ENCODE results near the gene MYLK. TPM values are rescaled to one million over a fixed set of nuclear protein-coding genes. Genes with fewer than 3 reads are reported as not detected.

MYLK gene
- total and polyA plus RNA-seq, 9 of the 15 experiments (the other 6 are each of a cell fraction or from before 2014, with no cell fraction given): 0.11 to 0.53 (median 0.18) TPM; not detected in 2

GRCh38 chr3:123642182-123642956 is 241.8 kb downstream of the MYLK start (continued):
- TF ChIP-seq KLF16 (IDR thresholded peaks at IDR 0.05) (peak; percentile 95), YY1 (IDR thresholded peaks at IDR 0.05; ENCODE audit: borderline replicate concordance in 1 of 3, control insufficient read depth in 1 of 3, extremely low read depth in 1 of 3, insufficient read depth in 3 of 3, insufficient read length in 1 of 3, insufficient replicate concordance in 2 of 3, low read depth in 1 of 3, low read length in 2 of 3) (peak in 1 of 3 experiments; percentile 39), SNAPC5 (CRISPR knock-in tag; IDR thresholded peaks at IDR 0.05) (no peak), KLF10 (CRISPR knock-in tag; IDR thresholded peaks at IDR 0.05) (no peak), BRD9 (IDR thresholded peaks at IDR 0.05; ENCODE audit: low read depth, partially characterized antibody) (peak; percentile 74), USF2 (CRISPR knock-in tag; IDR thresholded peaks at IDR 0.05) (peak; percentile 91), SMARCA5 (IDR thresholded peaks at IDR 0.05) (peak; percentile 93), PKNOX1 (IDR thresholded peaks at IDR 0.05) (peak; percentile 47), HNRNPLL (IDR thresholded peaks at IDR 0.05; ENCODE audit: low read depth, low read length, poor library complexity, severe bottlenecking) (no peak), RBM25 (IDR thresholded peaks at IDR 0.05; ENCODE audit: low read depth, low read length, severe bottlenecking) (peak; percentile 83), TFE3 (CRISPR knock-in tag; IDR thresholded peaks at IDR 0.05) (peak; percentile 65), HDAC2 (IDR thresholded peaks at IDR 0.05) (peak; percentile 65; the same call in 1 of the 2 replicates), USF1 (CRISPR knock-in tag; IDR thresholded peaks at IDR 0.05) (peak; percentile 95), MYC (IDR thresholded peaks at IDR 0.05; ENCODE audit: low read depth, low read length) (peak; percentile 70), MYC (CRISPR knock-in tag; IDR thresholded peaks at IDR 0.05; ENCODE audit: borderline replicate concordance, low read depth) (no peak), SOX6 (IDR thresholded peaks at IDR 0.05) (0 out of 2 replicates have a peak, but pooled peaks have one; percentile 20), RAD21 (CRISPR knock-in tag; conservative IDR thresholded peaks at IDR 0.05 in 1 of 2, IDR thresholded peaks at IDR 0.05 in 1 of 2) (peak; percentile 53 to 62), NR2C2 (CRISPR knock-in tag; IDR thresholded peaks at IDR 0.05) (no peak), NR2C2 (tag; IDR thresholded peaks at IDR 0.05) (peak; percentile 12; the same call in 1 of the 2 replicates), TEAD2 (tag; IDR thresholded peaks at IDR 0.05) (0 out of 2 replicates have a peak, but pooled peaks have one; percentile 25)

All from K562 (cell line).